Adrenal gland (tissue), 5 donors: ENCODE data around the gene PCNX2.

Source experiments
- POLR2A ChIP-seq, 2 donors: fragments of 450-650 bp; IDR thresholded peaks; one replicate each; pipeline ENCODE4 v1.6.1; 2017; ENCODE audit warnings: antibody characterized with exemption in 2 of 2, mild to moderate bottlenecking in 2 of 2, moderate library complexity in 1 of 2
- TF ChIP-seq, protein P1 (sequence below), 6 experiments: fragments of 450-650 bp in 4 of 6; fragments of 200-600 bp in 2 of 6; sonication (generic) in 1 of 6; IDR thresholded peaks; 1 replicate in 5 of 6; 2 replicates in 1 of 6; pipeline versions ENCODE4 v1.5.1 to v1.8.0; 2016 to 2021; ENCODE audit warnings: antibody characterized with exemption in 6 of 6, mild to moderate bottlenecking in 2 of 6, moderate library complexity in 1 of 6
- donor health status: DM: no; HTN: no; CAD: no.

DNA sequence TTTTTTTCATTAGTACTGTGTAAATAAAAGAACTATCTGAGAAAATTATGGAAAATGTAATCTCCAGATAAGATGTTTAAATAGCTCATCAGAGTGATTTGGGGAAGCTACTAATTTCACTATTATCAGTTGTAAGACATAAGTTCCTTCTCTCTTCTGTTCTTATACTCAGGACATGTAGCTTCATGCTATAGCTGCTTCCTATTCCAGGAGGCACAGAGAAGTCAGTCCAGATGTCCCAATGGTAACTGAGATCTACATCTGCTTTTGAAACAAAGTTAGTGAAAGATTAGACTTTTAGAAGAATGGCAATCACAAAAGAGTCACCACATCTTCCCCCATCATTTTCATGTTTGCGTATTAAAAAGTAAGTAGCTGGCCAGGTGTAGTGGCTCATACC, 37.6 kb upstream of the PCNX2 start:
- TF ChIP-seq, protein P1, sequence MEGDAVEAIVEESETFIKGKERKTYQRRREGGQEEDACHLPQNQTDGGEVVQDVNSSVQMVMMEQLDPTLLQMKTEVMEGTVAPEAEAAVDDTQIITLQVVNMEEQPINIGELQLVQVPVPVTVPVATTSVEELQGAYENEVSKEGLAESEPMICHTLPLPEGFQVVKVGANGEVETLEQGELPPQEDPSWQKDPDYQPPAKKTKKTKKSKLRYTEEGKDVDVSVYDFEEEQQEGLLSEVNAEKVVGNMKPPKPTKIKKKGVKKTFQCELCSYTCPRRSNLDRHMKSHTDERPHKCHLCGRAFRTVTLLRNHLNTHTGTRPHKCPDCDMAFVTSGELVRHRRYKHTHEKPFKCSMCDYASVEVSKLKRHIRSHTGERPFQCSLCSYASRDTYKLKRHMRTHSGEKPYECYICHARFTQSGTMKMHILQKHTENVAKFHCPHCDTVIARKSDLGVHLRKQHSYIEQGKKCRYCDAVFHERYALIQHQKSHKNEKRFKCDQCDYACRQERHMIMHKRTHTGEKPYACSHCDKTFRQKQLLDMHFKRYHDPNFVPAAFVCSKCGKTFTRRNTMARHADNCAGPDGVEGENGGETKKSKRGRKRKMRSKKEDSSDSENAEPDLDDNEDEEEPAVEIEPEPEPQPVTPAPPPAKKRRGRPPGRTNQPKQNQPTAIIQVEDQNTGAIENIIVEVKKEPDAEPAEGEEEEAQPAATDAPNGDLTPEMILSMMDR (IDR thresholded peaks at IDR 0.05), result no peak
- no peak for TF ChIP-seq POLR2A (IDR thresholded peaks at IDR 0.05)
